Keratinocyte (primary cell): Measurements from ENCODE around the gene CDH12. TPM values are rescaled to one million over a fixed set of nuclear protein-coding genes. Genes with fewer than 3 reads are reported as not detected.

ENCODE experiments used
- DNase-seq: peaks from one replicate; pipeline ENCODE4 v3.0.0-alpha.2; 2011; ENCODE audit warnings: low read depth, missing footprints, low spot score
- FAIRE-seq: peaks from 2 replicates; lab custom pipeline; 2011; peaks lifted over from hg19 to GRCh38; lab: Jason Lieb, UNC
- H2AFZ ChIP-seq: 2 replicates; pipeline ENCODE4 v1.6.0; 2012; ENCODE audit warnings: low read length, control low read depth, inconsistent platforms; ENCODE audit not compliant: control insufficient read depth
- H3K27ac ChIP-seq: 2 replicates; pipeline ENCODE4 v1.5.1; 2011; ENCODE audit warnings: low read length; ENCODE audit not compliant: control insufficient read depth, insufficient read depth
- H3K27me3 ChIP-seq: 3 replicates; pipeline ENCODE4 v1.6.0; 2011; ENCODE audit warnings: low read length; ENCODE audit not compliant: control insufficient read depth, insufficient read depth; ENCODE audit errors: extremely low read depth
- H3K36me3 ChIP-seq, 2 experiments: 2 replicates in 1 of 2; 3 replicates in 1 of 2; pipeline ENCODE4 v1.5.1; 2011; ENCODE audit warnings: low read length in 2 of 2, mild to moderate bottlenecking in 1 of 2; ENCODE audit not compliant: control insufficient read depth in 2 of 2, insufficient read depth in 2 of 2; ENCODE audit errors: extremely low read depth in 1 of 2
- H3K4me1 ChIP-seq: 3 replicates; pipeline ENCODE4 v1.5.1; 2011; ENCODE audit warnings: low read length; ENCODE audit not compliant: control insufficient read depth, insufficient read depth; ENCODE audit errors: extremely low read depth
- H3K4me2 ChIP-seq: 3 replicates; pipeline ENCODE4 v1.6.0; 2011; ENCODE audit warnings: low read depth, low read length; ENCODE audit not compliant: control insufficient read depth, insufficient read depth; ENCODE audit errors: extremely low read depth
- H3K4me3 ChIP-seq, 3 experiments: fragments of 200-600 bp in 1 of 3; sonication (generic) in 1 of 3; 2 replicates in 2 of 3; 3 replicates in 1 of 3; pipeline ENCODE4 v1.5.1; 2011 to 2016; ENCODE audit warnings: low read length in 3 of 3, mild to moderate bottlenecking in 3 of 3, control low read depth in 2 of 3, inconsistent platforms in 1 of 3, low read depth in 1 of 3, mixed read lengths in 1 of 3, mixed run types in 1 of 3, moderate library complexity in 1 of 3; ENCODE audit not compliant: control insufficient read depth in 2 of 3, insufficient read depth in 2 of 3; ENCODE audit errors: extremely low read depth in 1 of 3
- H3K79me2 ChIP-seq: 2 replicates; pipeline ENCODE4 v1.6.0; 2012; ENCODE audit warnings: low read length; ENCODE audit not compliant: control insufficient read depth, insufficient read depth
- H3K9ac ChIP-seq: 3 replicates; pipeline ENCODE4 v1.6.0; 2011; ENCODE audit warnings: low read length; ENCODE audit not compliant: control insufficient read depth, insufficient read depth; ENCODE audit errors: extremely low read depth
- H3K9me1 ChIP-seq: 3 replicates; pipeline ENCODE4 v1.6.0; 2011; ENCODE audit warnings: low read length; ENCODE audit not compliant: control insufficient read depth, insufficient read depth; ENCODE audit errors: extremely low read depth
- H3K9me3 ChIP-seq: 2 replicates; pipeline ENCODE4 v1.5.1; 2012; ENCODE audit warnings: low read depth, low read length; ENCODE audit not compliant: control insufficient read depth
- H4K20me1 ChIP-seq: 3 replicates; pipeline ENCODE4 v1.6.0; 2011; ENCODE audit warnings: low read length; ENCODE audit not compliant: control insufficient read depth, insufficient read depth; ENCODE audit errors: extremely low read depth
- CTCF ChIP-seq, 3 experiments: IDR thresholded peaks in 1 of 3; conservative IDR thresholded peaks in 1 of 3; optimal IDR thresholded peaks in 1 of 3; 2 replicates in 2 of 3; 3 replicates in 1 of 3; pipeline versions ENCODE3 to v1.5.1; 2011; ENCODE audit warnings: low read length in 3 of 3, mild to moderate bottlenecking in 3 of 3, moderate library complexity in 2 of 3, control low read depth in 1 of 3, inconsistent platforms in 1 of 3; ENCODE audit not compliant: insufficient read depth in 2 of 3; ENCODE audit errors: extremely low read depth in 1 of 3
- EZH2 ChIP-seq: IDR thresholded peaks from one replicate; pipeline ENCODE4 v1.6.1; 2012; ENCODE audit warnings: inconsistent platforms, mild to moderate bottlenecking, low read length, moderate library complexity
- dilution Hi-C: fragments of 300-500 bp; cut with MboI; formaldehyde crosslinking; loops from one replicate; pipeline ENCODE4 v1.7.0; 2020; ENCODE audit warnings: low sequenced_read_pairs; ENCODE audit not compliant: extremely low pct_ligation_motif_present
- polyA plus RNA-seq, 5 experiments: library from polyadenylated mRNA; depleted of rRNA in 3 of 5; stranded (reverse) in 3 of 5; stranded (forward) in 1 of 5; unstranded in 1 of 5; fragments of >200 nt; gene quantifications; 1 replicate in 1 of 5; 2 replicates in 3 of 5; 3 replicates in 1 of 5; pipeline versions ENCODE4 v1.2.1 to v1.2.3, GENCODE V29; 2011 to 2012; ENCODE audit warnings: missing spikeins in 2 of 5, low read depth in 1 of 5, low replicate concordance in 1 of 5

Gene CDH12
- polyA plus RNA-seq, 1 donor (not counting 4 experiments of a cell fraction or from before 2014, with no cell fraction given) = not detected

DNA sequence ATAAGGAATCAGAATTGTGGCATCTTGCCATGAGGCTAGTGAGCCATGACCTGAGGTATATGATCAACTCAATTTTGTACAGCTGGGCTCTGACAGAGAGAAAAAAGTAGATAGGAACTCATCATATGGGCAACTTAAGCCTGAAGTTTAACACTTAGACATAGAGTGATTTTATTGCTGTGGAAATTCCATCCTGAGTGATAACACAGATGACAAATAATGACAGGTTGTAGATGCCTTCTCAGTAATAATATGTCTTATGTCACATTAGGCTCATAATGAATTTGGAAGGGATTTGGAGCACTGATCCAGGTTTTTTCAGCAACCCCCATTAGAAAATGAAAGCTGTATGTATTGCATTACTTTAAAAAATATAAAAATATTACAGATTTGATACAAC is 744.6 kb downstream of the CDH12 start:
- no peak overlapping the region for H3K27ac ChIP-seq
- no peaks in the 10 kb centered on the region for H3K9me3 ChIP-seq
- DNase-seq (no peak), FAIRE-seq (no peak)
- H3K4me3 ChIP-seq = no peak overlapping the region
- no peaks in the 10 kb centered on the region for H3K27me3 ChIP-seq
- TF ChIP-seq CTCF (optimal IDR thresholded peaks at IDR 0.05 in 1 of 3, IDR thresholded peaks at IDR 0.05 in 1 of 3, conservative IDR thresholded peaks at IDR 0.05 in 1 of 3; ENCODE audit: extremely low read depth in 1 of 3, insufficient read depth in 2 of 3, low read length in 3 of 3) (no peak), EZH2 (no peak)
- H3K9ac ChIP-seq = no peak overlapping the region
- dilution Hi-C loops = no loop called here
- no peaks in the 10 kb centered on the region for H3K36me3 ChIP-seq
- no peaks in the 10 kb centered on the region for H3K4me1 ChIP-seq
- no peak overlapping the region for H3K4me2 ChIP-seq
- no peaks in the 10 kb centered on the region for H3K9me1 ChIP-seq
- no peaks in the 10 kb centered on the region for H3K79me2 ChIP-seq
- no peak overlapping the region for H2AFZ ChIP-seq
- no peaks in the 10 kb centered on the region for H4K20me1 ChIP-seq

DNA sequence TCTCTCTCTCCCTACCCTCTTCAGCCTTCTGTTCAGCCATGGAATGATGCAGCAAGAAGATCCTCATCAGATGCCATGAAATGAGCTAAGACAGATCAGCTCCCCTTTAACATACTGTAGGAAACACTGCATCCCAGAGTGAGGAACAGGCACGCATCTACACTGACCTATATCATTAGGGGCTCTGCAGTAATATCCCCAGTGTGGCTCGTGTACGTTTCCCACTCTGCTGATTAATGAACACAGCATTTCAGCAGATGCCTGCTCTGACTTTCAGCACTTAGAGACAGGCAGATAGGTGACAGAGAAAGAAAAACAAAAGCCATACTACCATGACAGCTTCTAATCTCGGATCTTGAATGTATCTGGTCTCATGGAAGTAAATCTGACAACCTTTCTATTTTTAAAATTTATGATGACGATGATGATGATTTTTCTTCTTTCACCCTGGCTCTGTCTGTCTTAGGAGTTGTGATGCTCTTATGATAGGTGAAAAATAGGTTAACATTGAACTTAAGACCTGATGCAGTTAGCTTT is 750.3 kb downstream of the CDH12 start:
- H3K79me2 ChIP-seq = no peaks in the 10 kb centered on the region
- no peak overlapping the region for H3K9ac ChIP-seq
- FAIRE-seq (no peak), DNase-seq (no peak)
- no peaks in the 10 kb centered on the region for H3K36me3 ChIP-seq
- no peaks in the 10 kb centered on the region for H3K4me1 ChIP-seq
- TF ChIP-seq CTCF (optimal IDR thresholded peaks at IDR 0.05 in 1 of 3, IDR thresholded peaks at IDR 0.05 in 1 of 3, conservative IDR thresholded peaks at IDR 0.05 in 1 of 3; ENCODE audit: extremely low read depth in 1 of 3, insufficient read depth in 2 of 3, low read length in 3 of 3) = no peak
- TF ChIP-seq EZH2 = no peak
- no peaks in the 10 kb centered on the region for H3K9me3 ChIP-seq
- no peak overlapping the region for H2AFZ ChIP-seq
- H3K27me3 ChIP-seq = no peaks in the 10 kb centered on the region
- H3K9me1 ChIP-seq = no peaks in the 10 kb centered on the region
- dilution Hi-C loops = no loop called here
- no peaks in the 10 kb centered on the region for H4K20me1 ChIP-seq
- H3K4me3 ChIP-seq = no peak overlapping the region
- no peak overlapping the region for H3K4me2 ChIP-seq
- no peak overlapping the region for H3K27ac ChIP-seq
